ENCODE measurements around the gene ATP2A1. TPM values are rescaled to one million over a fixed set of nuclear protein-coding genes. Genes with fewer than 3 reads are reported as not detected.

Gene ATP2A1
- total and polyA plus RNA-seq, 2 of the 8 experiments (the other 6 are each of a cell fraction or from before 2014, with no cell fraction given), result 1.7 to 2.4 TPM

GRCh38 chr16:28900601-28901000 is 22.3 kb downstream of the ATP2A1 start:
- Histone ChIP-seq H2AFZ (ENCODE audit: low read length) (no peak overlapping the region), H3K79me2 (ENCODE audit: control insufficient read depth in 1 of 2, insufficient read depth in 2 of 2, low read length in 2 of 2) (no peaks in the 10 kb centered on the region), H3K79me1 (ENCODE audit: low read depth, low read length) (no peaks in the 10 kb centered on the region), H3K23me2 (ENCODE audit: low read depth, low read length) (no peaks in the 10 kb centered on the region), H3K56ac (replicated peaks; ENCODE audit: insufficient read length, low read depth, low read length) (no peak overlapping the region), H3K4me2 (ENCODE audit: insufficient read depth in 1 of 2, low read depth in 2 of 2, low read length in 2 of 2) (no peak overlapping the region), H3K23ac (ENCODE audit: insufficient read length) (no peak overlapping the region), H2BK20ac (ENCODE audit: low read length) (0 out of 2 replicates have a peak overlapping the region, but pooled peaks have one; percentile 48), H4K91ac (replicated peaks; ENCODE audit: insufficient read length, low read length) (no peak overlapping the region), H2BK12ac (ENCODE audit: low read depth, low read length) (0 out of 2 replicates have a peak overlapping the region, but pooled peaks have one; percentile 17), H3K9me3 (ENCODE audit: insufficient read depth in 2 of 2, low read depth in 1 of 2, low read length in 1 of 2) (no peaks in the 10 kb centered on the region), H2BK15ac (ENCODE audit: low read length) (no peak overlapping the region), H3K9ac (replicated peaks in 1 of 4; ENCODE audit: extremely low read depth in 1 of 4, low read depth in 3 of 4, low read length in 3 of 4) (no peak overlapping the region), H3K18ac (ENCODE audit: extremely low read depth, low read length) (no peak overlapping the region), H2BK5ac (ENCODE audit: low read depth, low read length) (peak overlapping the region; percentile 75), H4K5ac (ENCODE audit: insufficient read length, low read depth, low read length) (no peak overlapping the region), H3K27me3 (replicated peaks in 1 of 4; ENCODE audit: control insufficient read depth in 3 of 4, extremely low read depth in 1 of 4, insufficient read depth in 3 of 4, low read length in 3 of 4) (no peaks in the 10 kb centered on the region), H3K14ac (ENCODE audit: insufficient read length) (no peak overlapping the region), H2AK5ac (ENCODE audit: low read depth, low read length) (no peak overlapping the region), H3K36me3 (ENCODE audit: control insufficient read depth in 2 of 4, insufficient read depth in 4 of 4, low read length in 3 of 4) (no peaks in the 10 kb centered on the region; a peak in 1 of 8 replicates), H4K20me1 (replicated peaks in 1 of 2; ENCODE audit: control insufficient read depth in 1 of 2, insufficient read depth in 2 of 2, low read length in 2 of 2) (peaks cover 0 to 2% of the 10 kb centered on the region in 2 experiments), H2BK120ac (replicated peaks; ENCODE audit: low read depth, low read length) (no peak overlapping the region), H3K27ac (ENCODE audit: low read depth, low read length) (0 out of 2 replicates have a peak overlapping the region, but pooled peaks have one; percentile 45), H3K4ac (replicated peaks; ENCODE audit: insufficient read length, low read depth, low read length) (no peak overlapping the region), H3K4me1 (replicated peaks in 1 of 4; ENCODE audit: control insufficient read depth in 3 of 4, insufficient read depth in 4 of 4, low read length in 3 of 4) (no peaks in the 10 kb centered on the region; a peak in 1 of 7 replicates), H4K8ac (ENCODE audit: extremely low read depth, insufficient read depth, low read length) (peak overlapping the region; percentile 85; the same call in 1 of the 2 replicates), H3K4me3 (ENCODE audit: extremely low read depth in 1 of 4, insufficient read depth in 2 of 4, low read depth in 3 of 4, low read length in 4 of 4) (no peak overlapping the region)
- no peak for TF ChIP-seq JUND (IDR thresholded peaks at IDR 0.05; ENCODE audit: low read length)
- no peak for TF ChIP-seq USF2 (IDR thresholded peaks at IDR 0.05; ENCODE audit: low read length)
- TF ChIP-seq MAX (IDR thresholded peaks at IDR 0.05), result no peak
- no peak for TF ChIP-seq CHD1 (IDR thresholded peaks at IDR 0.05; ENCODE audit: low read depth, low read length)
- no peak for TF ChIP-seq RAD21 (IDR thresholded peaks at IDR 0.05 in 1 of 2, conservative IDR thresholded peaks at IDR 0.05 in 1 of 2; ENCODE audit: low read depth in 2 of 2, low read length in 2 of 2)
- no peak for TF ChIP-seq RBBP5 (IDR thresholded peaks at IDR 0.05; ENCODE audit: borderline replicate concordance, low read depth, low read length)
- no peak for TF ChIP-seq BRCA1 (IDR thresholded peaks at IDR 0.05; ENCODE audit: low read depth, low read length)
- no peak for TF ChIP-seq SIN3A (conservative IDR thresholded peaks at IDR 0.05 in 1 of 2, IDR thresholded peaks at IDR 0.05 in 1 of 2; ENCODE audit: low read depth in 1 of 2, low read length in 2 of 2)
- TF ChIP-seq TAF1 (IDR thresholded peaks at IDR 0.05; ENCODE audit: low read depth, low read length), result no peak
- POLR2A ChIA-PET (ENCODE audit: partially characterized antibody), result interaction anchor here (0.7 to 2.9 kb wide), 7 partner anchors 8 to 62 kb away, joined by 3 to 7 read pairs (median 4); no protein-coding TSS in a partner anchor
- DNase-seq (ENCODE audit: low read depth in 1 of 2, low spot score in 2 of 2) (no peak), FAIRE-seq (no peak)
- CTCF ChIA-PET (ENCODE audit: partially characterized antibody), result interaction anchor here (0.9 to 1.5 kb wide), 3 partner anchors 11 to 45 kb away, joined by 3 to 6 read pairs (median 4); no protein-coding TSS in a partner anchor
- WGBS, 2 experiments (ENCODE audit: extremely low coverage in 1 of 2, insufficient coverage in 1 of 2, insufficient read length in 1 of 2, insufficient replicate concordance in 2 of 2, low coverage in 1 of 2, low lambda C conversion rate in 2 of 2, missing lambda C conversion rate in 1 of 2), result 96% methylated on average over 18 of the region's 25 CpGs; no CpG with 5 or more reads in 1 of the 2 experiments

Data from H1 (cell line).